Smooth muscle cell (in vitro differentiated cells): ENCODE results near the gene APBA1. TPM values are rescaled to one million over a fixed set of nuclear protein-coding genes. Genes with fewer than 3 reads are reported as not detected.

Experiments used
- DNase-seq: peaks from one replicate; lab custom pipeline; 2025; ENCODE audit not compliant: unreplicated experiment; lab: John Stamatoyannopoulos, UW
- H2AFZ ChIP-seq: fragments of 200-600 bp; sonication (generic); 2 replicates; pipeline ENCODE4 v1.6.0; 2016; ENCODE audit warnings: antibody characterized with exemption, low read depth, mild to moderate bottlenecking
- H3F3A ChIP-seq: fragments of 200-600 bp; sonication (generic); 2 replicates; pipeline ENCODE4 v1.6.0; 2017; ENCODE audit warnings: antibody characterized with exemption, low read depth
- H3K27ac ChIP-seq: fragments of 200-600 bp; sonication (generic); 2 replicates; pipeline ENCODE4 v1.5.1; 2016; ENCODE audit warnings: low read depth, mild to moderate bottlenecking
- H3K27me3 ChIP-seq: fragments of 200-600 bp; sonication (generic); 2 replicates; pipeline ENCODE4 v1.6.1; 2016; ENCODE audit warnings: low read depth, mild to moderate bottlenecking
- H3K36me3 ChIP-seq: fragments of 200-600 bp; sonication (generic); 2 replicates; pipeline ENCODE4 v1.5.1; 2016; ENCODE audit warnings: low read depth
- H3K4me1 ChIP-seq: fragments of 200-600 bp; sonication (generic); 2 replicates; pipeline ENCODE4 v1.5.1; 2016; ENCODE audit warnings: low read depth
- H3K4me2 ChIP-seq: fragments of 200-600 bp; sonication (generic); 2 replicates; pipeline ENCODE4 v1.6.0; 2016; ENCODE audit warnings: mild to moderate bottlenecking
- H3K4me3 ChIP-seq: fragments of 200-600 bp; sonication (generic); 2 replicates; pipeline ENCODE4 v1.5.1; 2016; ENCODE audit warnings: mild to moderate bottlenecking
- H3K79me2 ChIP-seq: fragments of 200-600 bp; sonication (generic); 2 replicates; pipeline ENCODE4 v1.6.0; 2016; ENCODE audit warnings: low read depth, mild to moderate bottlenecking
- H3K9ac ChIP-seq: fragments of 200-600 bp; sonication (generic); 2 replicates; pipeline ENCODE4 v1.6.0; 2016; ENCODE audit warnings: low read depth
- H3K9me3 ChIP-seq: fragments of 200-600 bp; sonication (generic); replicated peaks from 2 replicates; pipeline ENCODE4 v1.5.1; 2016; ENCODE audit warnings: low read depth
- H4K20me1 ChIP-seq: fragments of 200-600 bp; sonication (generic); 2 replicates; pipeline ENCODE4 v1.6.0; 2016; ENCODE audit warnings: low read depth
- WGBS: methylation state at CpG from one replicate; pipeline ENCODE4 v1.1.7; 2016; ENCODE audit warnings: low lambda C conversion rate; 5-methylcytosine and 5-hydroxymethylcytosine counted together
- polyA plus RNA-seq: library from polyadenylated mRNA; unstranded; fragments of >200 nt; fragmentation: Nextera tagmentation; extraction: Ambion mirVana; gene quantifications from 2 replicates; pipeline ENCODE4 v1.2.1, GENCODE V29; 2016
- total RNA-seq: library from RNA; depleted of rRNA; stranded (reverse); fragments of >200 nt; gene quantifications from 2 replicates; pipeline ENCODE4 v1.2.3, GENCODE V29; 2014
- TF ChIP-seq, protein P1 (sequence below): fragments of 200-600 bp; sonication (generic); IDR thresholded peaks from 2 replicates; pipeline ENCODE4 v1.5.1; 2017; ENCODE audit warnings: borderline replicate concordance, mild to moderate bottlenecking, antibody characterized with exemption; ENCODE audit not compliant: insufficient read depth, poor library complexity, severe bottlenecking

The APBA1 gene
- total and polyA plus RNA-seq, 2 experiments from 2014 or later = 1.4 to 6.1 TPM

- WGBS = 83% methylated on average over 6 of the region's 6 CpGs
- DNase-seq = no peak
- no peak overlapping the region for H3K27ac ChIP-seq
- no peaks in the 10 kb centered on the region for H3K27me3 ChIP-seq
- H3K4me3 ChIP-seq = no peak overlapping the region
- no peaks in the 10 kb centered on the region for H3K4me1 ChIP-seq
- no peaks in the 10 kb centered on the region for H3F3A ChIP-seq
- no peak overlapping the region for H3K4me2 ChIP-seq
- H3K36me3 ChIP-seq = no peaks in the 10 kb centered on the region
- H3K79me2 ChIP-seq = no peaks in the 10 kb centered on the region
- TF ChIP-seq, protein P1, sequence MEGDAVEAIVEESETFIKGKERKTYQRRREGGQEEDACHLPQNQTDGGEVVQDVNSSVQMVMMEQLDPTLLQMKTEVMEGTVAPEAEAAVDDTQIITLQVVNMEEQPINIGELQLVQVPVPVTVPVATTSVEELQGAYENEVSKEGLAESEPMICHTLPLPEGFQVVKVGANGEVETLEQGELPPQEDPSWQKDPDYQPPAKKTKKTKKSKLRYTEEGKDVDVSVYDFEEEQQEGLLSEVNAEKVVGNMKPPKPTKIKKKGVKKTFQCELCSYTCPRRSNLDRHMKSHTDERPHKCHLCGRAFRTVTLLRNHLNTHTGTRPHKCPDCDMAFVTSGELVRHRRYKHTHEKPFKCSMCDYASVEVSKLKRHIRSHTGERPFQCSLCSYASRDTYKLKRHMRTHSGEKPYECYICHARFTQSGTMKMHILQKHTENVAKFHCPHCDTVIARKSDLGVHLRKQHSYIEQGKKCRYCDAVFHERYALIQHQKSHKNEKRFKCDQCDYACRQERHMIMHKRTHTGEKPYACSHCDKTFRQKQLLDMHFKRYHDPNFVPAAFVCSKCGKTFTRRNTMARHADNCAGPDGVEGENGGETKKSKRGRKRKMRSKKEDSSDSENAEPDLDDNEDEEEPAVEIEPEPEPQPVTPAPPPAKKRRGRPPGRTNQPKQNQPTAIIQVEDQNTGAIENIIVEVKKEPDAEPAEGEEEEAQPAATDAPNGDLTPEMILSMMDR = no peak
- no peak overlapping the region for H3K9ac ChIP-seq
- H3K9me3 ChIP-seq = no peaks in the 10 kb centered on the region
- no peak overlapping the region for H2AFZ ChIP-seq
- no peaks in the 10 kb centered on the region for H4K20me1 ChIP-seq
These were observed 225.7 kb downstream of the APBA1 start for GRCh38 chr9:69446496-69446895.

- no peaks in the 10 kb centered on the region for H4K20me1 ChIP-seq
- H3K4me2 ChIP-seq = no peak overlapping the region
- WGBS = 98% methylated on average over 5 of the region's 5 CpGs
- H3K4me3 ChIP-seq = no peak overlapping the region
- no peak overlapping the region for H2AFZ ChIP-seq
- no peaks in the 10 kb centered on the region for H3K27me3 ChIP-seq
- no peak overlapping the region for H3K9ac ChIP-seq
- H3K4me1 ChIP-seq = no peaks in the 10 kb centered on the region
- TF ChIP-seq, protein P1 = no peak
- no peak overlapping the region for H3K27ac ChIP-seq
- H3K79me2 ChIP-seq = no peaks in the 10 kb centered on the region
- DNase-seq = no peak
- no peaks in the 10 kb centered on the region for H3K9me3 ChIP-seq
- H3F3A ChIP-seq = no peaks in the 10 kb centered on the region
- no peaks in the 10 kb centered on the region for H3K36me3 ChIP-seq
These were observed 226.9 kb downstream of the APBA1 start for GRCh38 chr9:69445251-69445650.

DNA sequence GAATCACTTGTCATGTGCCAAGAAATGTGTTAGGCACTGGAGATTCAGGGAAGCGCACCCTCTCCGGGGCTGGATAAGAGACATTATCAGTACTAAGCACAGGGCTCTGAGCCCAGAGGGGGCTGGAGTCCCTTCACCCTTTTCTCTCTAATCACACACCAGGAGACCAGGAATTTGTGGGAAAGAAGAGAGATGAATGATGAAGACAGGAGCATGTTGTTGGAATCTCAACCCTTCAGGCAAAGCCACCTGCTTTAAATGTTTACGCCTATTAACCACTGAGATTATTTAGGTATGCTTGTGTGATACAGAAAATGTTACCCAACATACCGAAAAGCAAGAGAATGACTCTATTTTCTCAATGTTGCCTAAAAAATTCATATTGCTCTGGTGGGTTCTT, 227.4 kb downstream of the APBA1 start:
- no peaks in the 10 kb centered on the region for H4K20me1 ChIP-seq
- H3K4me3 ChIP-seq = no peak overlapping the region
- no peaks in the 10 kb centered on the region for H3K36me3 ChIP-seq
- no peaks in the 10 kb centered on the region for H3K9me3 ChIP-seq
- H2AFZ ChIP-seq = no peak overlapping the region
- no peak for DNase-seq
- no peaks in the 10 kb centered on the region for H3K79me2 ChIP-seq
- no peak overlapping the region for H3K27ac ChIP-seq
- TF ChIP-seq, protein P1 = no peak
- H3K27me3 ChIP-seq = no peaks in the 10 kb centered on the region
- 79% methylated on average over 4 of the region's 4 CpGs for WGBS
- no peak overlapping the region for H3K4me2 ChIP-seq
- no peak overlapping the region for H3K9ac ChIP-seq
- H3F3A ChIP-seq = no peaks in the 10 kb centered on the region
- no peaks in the 10 kb centered on the region for H3K4me1 ChIP-seq

GRCh38 chr9:69444021-69444420, 228.2 kb downstream of the APBA1 start:
- TF ChIP-seq, protein P1 = no peak
- Histone ChIP-seq H3K4me1 (no peaks in the 10 kb centered on the region), H3K4me2 (no peak overlapping the region), H2AFZ (no peak overlapping the region), H3K79me2 (no peaks in the 10 kb centered on the region), H3K9ac (no peak overlapping the region), H4K20me1 (no peaks in the 10 kb centered on the region), H3K27ac (no peak overlapping the region), H3F3A (no peaks in the 10 kb centered on the region), H3K36me3 (no peaks in the 10 kb centered on the region), H3K9me3 (no peaks in the 10 kb centered on the region), H3K27me3 (no peaks in the 10 kb centered on the region), H3K4me3 (no peak overlapping the region)
- WGBS = 83% methylated on average over 8 of the region's 8 CpGs
- no peak for DNase-seq
